Suprapubic skin (tissue), 4 donors: ENCODE results near the gene FNBP1. TPM values are rescaled to one million over a fixed set of nuclear protein-coding genes. Genes with fewer than 3 reads are reported as not detected.

Experiments used
- DNase-seq, 2 donors: peaks; one replicate each; pipeline ENCODE4 v3.0.0-alpha.2; 2019; ENCODE audit warnings: low spot score in 2 of 2
- H3K27ac ChIP-seq: fragments of 200-600 bp; sonication (generic); one replicate; pipeline ENCODE4 v1.5.1; 2019
- H3K27me3 ChIP-seq: fragments of 200-600 bp; sonication (generic); one replicate; pipeline ENCODE4 v1.5.1; 2019
- H3K36me3 ChIP-seq: fragments of 200-600 bp; sonication (generic); one replicate; pipeline ENCODE4 v1.5.1; 2019
- H3K4me1 ChIP-seq: fragments of 200-600 bp; sonication (generic); one replicate; pipeline ENCODE4 v1.5.1; 2019
- H3K4me3 ChIP-seq: fragments of 200-600 bp; sonication (generic); one replicate; pipeline ENCODE4 v1.5.1; 2019; ENCODE audit warnings: mild to moderate bottlenecking
- H3K9me3 ChIP-seq: fragments of 200-600 bp; sonication (generic); one replicate; pipeline ENCODE4 v1.5.1; 2019
- EP300 ChIP-seq: sonication (generic); formaldehyde crosslinking; IDR thresholded peaks from one replicate; pipeline ENCODE4 v1.6.1; 2017; ENCODE audit warnings: antibody characterized with exemption
- POLR2A ChIP-seq, 2 donors: fragments of 450-650 bp; IDR thresholded peaks; one replicate each; pipeline ENCODE4 v1.6.1; 2017; ENCODE audit warnings: antibody characterized with exemption in 2 of 2, mild to moderate bottlenecking in 2 of 2, moderate library complexity in 2 of 2
- POLR2AphosphoS5 ChIP-seq, 3 donors: sonication (generic); formaldehyde crosslinking; IDR thresholded peaks; one replicate each; pipeline ENCODE4 v1.6.1; 2017; ENCODE audit warnings: antibody characterized with exemption in 3 of 3
- WGBS: methylation state at CpG from one replicate; pipeline ENCODE4 v1.1.5; 2018; 5-methylcytosine and 5-hydroxymethylcytosine counted together
- total RNA-seq, 4 donors: library from RNA; depleted of rRNA; stranded (reverse); fragments of >200 nt; gene quantifications; one replicate each; pipeline ENCODE4 v1.1.0, GENCODE V29; 2016
- TF ChIP-seq, protein P1 (sequence below), 2 donors: fragments of 200-600 bp in 1 of 2; fragments of 450-650 bp in 1 of 2; sonication (generic) in 1 of 2; IDR thresholded peaks; one replicate each; pipeline ENCODE4 v1.5.1; 2016 to 2019; ENCODE audit warnings: antibody characterized with exemption in 2 of 2, mild to moderate bottlenecking in 1 of 2, moderate library complexity in 1 of 2

The FNBP1 gene
- total RNA-seq, 4 donors from 2014 or later, result 23.7 to 50.5 (median 43.3) TPM

DNA sequence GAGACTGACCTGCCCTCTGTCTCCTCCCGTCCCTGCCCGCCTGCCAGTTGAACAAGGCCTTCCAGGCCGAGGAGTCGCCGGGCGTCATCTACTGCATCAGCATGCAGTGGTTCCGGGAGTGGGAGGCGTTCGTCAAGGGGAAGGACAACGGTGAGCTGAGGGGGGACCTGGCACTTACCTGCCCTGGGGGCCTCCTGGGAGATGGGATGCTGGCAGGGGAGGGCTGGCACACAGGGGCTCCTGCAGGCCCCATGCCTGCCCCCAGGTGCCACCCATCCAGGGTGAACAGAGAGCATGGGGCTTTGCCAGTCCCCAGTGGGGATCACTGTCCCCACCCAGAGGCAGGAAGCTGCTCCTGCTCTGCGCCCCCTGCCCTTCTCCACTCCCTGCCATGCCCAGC lies 164.7 kb downstream of the FNBP1 start:
- DNase-seq, result no peak
- Histone ChIP-seq H3K4me3 (no peak overlapping the region), H3K27ac (no peak overlapping the region), H3K9me3 (no peaks in the 10 kb centered on the region), H3K36me3 (peaks cover 37% of the 10 kb centered on the region), H3K4me1 (no peaks in the 10 kb centered on the region), H3K27me3 (no peaks in the 10 kb centered on the region)
- WGBS, result 93% methylated on average over 11 of the region's 11 CpGs
- TF ChIP-seq POLR2AphosphoS5 (IDR thresholded peaks at IDR 0.05) (no peak), POLR2A (IDR thresholded peaks at IDR 0.05) (no peak), EP300 (no peak)
- TF ChIP-seq, protein P1, sequence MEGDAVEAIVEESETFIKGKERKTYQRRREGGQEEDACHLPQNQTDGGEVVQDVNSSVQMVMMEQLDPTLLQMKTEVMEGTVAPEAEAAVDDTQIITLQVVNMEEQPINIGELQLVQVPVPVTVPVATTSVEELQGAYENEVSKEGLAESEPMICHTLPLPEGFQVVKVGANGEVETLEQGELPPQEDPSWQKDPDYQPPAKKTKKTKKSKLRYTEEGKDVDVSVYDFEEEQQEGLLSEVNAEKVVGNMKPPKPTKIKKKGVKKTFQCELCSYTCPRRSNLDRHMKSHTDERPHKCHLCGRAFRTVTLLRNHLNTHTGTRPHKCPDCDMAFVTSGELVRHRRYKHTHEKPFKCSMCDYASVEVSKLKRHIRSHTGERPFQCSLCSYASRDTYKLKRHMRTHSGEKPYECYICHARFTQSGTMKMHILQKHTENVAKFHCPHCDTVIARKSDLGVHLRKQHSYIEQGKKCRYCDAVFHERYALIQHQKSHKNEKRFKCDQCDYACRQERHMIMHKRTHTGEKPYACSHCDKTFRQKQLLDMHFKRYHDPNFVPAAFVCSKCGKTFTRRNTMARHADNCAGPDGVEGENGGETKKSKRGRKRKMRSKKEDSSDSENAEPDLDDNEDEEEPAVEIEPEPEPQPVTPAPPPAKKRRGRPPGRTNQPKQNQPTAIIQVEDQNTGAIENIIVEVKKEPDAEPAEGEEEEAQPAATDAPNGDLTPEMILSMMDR (IDR thresholded peaks at IDR 0.05), result no peak

DNA sequence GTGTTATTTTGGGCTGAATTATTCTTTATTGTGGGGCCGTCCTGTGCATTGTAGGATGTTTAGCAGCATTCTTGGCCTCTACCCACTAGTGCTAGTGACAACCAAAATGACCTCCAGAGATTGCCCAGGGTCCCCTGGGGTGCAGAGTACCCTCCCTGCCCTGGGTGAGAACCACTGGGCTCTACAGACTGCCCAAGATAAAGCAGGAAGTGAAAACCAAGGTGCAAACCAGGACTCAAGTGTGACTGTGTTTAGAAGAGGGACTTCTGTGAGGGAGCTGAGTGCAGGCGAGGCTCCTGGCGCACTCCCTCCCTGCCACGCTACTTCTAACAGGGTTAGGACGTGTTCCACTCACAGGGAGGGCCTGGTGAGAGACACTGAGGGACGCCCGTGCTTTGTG lies 166.2 kb downstream of the FNBP1 start:
- H3K9me3 ChIP-seq, result no peaks in the 10 kb centered on the region
- H3K36me3 ChIP-seq, result peaks cover 31% of the 10 kb centered on the region
- TF ChIP-seq POLR2A (IDR thresholded peaks at IDR 0.05), result no peak
- TF ChIP-seq, protein P1 (IDR thresholded peaks at IDR 0.05), result no peak
- no peak for TF ChIP-seq EP300
- TF ChIP-seq POLR2AphosphoS5 (IDR thresholded peaks at IDR 0.05), result no peak
- H3K27me3 ChIP-seq, result no peaks in the 10 kb centered on the region
- H3K4me3 ChIP-seq, result no peak overlapping the region
- no peak overlapping the region for H3K27ac ChIP-seq
- no peak for DNase-seq
- WGBS, result 90% methylated on average over 7 of the region's 7 CpGs
- no peaks in the 10 kb centered on the region for H3K4me1 ChIP-seq

DNA sequence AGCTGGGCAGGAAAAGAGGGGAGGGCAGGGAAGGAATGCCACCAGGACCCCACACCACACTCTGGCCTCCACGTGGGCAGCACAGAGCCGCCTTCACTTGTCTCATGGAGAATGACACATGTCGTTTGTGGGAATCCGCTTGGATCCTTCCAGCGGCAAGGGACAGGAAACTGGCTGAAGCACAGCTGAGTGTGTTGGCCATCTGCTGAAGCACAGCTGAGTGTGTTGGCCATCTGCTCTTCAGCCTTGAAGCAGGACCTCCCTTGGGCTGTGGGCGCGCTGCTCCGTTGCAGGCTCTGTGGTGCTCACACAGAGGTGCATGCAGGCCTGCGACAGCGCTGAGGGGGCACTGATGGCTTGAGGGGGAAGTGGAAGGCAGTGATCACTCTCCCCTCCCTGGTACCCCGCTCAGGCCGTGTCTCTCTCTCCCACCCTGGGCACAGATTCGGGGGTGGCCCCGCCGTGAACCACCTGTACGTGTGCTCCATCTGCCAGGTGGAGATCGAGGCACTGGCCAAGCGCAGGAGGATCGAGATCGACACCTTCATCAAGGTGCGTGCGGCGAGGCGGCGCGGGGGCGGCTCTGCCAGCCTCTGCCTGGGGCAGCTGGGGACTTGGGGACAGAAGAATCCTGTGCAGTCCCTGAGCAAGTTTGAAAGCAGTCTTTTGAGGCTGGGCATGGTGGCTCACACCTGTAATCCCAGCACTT lies 167.1 kb downstream of the FNBP1 start:
- H3K27me3 ChIP-seq, result no peaks in the 10 kb centered on the region
- no peak overlapping the region for H3K4me3 ChIP-seq
- TF ChIP-seq, protein P1 (IDR thresholded peaks at IDR 0.05), result no peak
- H3K9me3 ChIP-seq, result no peaks in the 10 kb centered on the region
- H3K4me1 ChIP-seq, result no peaks in the 10 kb centered on the region
- no peak overlapping the region for H3K27ac ChIP-seq
- 97% methylated on average over 23 of the region's 27 CpGs for WGBS
- peaks cover 31% of the 10 kb centered on the region for H3K36me3 ChIP-seq
- no peak for DNase-seq

DNA sequence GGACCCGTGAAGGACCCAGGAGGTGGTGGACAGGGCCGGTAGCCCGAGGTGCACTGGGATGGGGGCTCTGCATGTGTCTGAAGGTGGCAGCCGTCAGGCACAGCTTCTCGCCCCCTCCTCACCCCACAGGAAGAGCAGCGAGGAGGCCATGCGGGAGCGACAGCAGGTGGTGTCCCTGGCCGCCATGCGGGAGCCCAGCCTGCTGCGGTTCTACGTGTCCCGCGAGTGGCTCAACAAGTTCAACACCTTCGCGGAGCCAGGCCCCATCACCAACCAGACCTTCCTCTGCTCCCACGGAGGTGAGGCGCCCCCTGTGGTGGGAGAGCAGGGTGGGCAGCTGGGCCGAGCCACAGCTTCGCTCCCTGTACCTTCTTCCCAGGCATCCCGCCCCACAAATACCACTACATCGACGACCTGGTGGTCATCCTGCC lies 167.8 kb downstream of the FNBP1 start:
- Histone ChIP-seq H3K27me3 (no peaks in the 10 kb centered on the region), H3K27ac (no peak overlapping the region), H3K36me3 (peaks cover 32% of the 10 kb centered on the region), H3K4me3 (no peak overlapping the region), H3K9me3 (no peaks in the 10 kb centered on the region), H3K4me1 (no peaks in the 10 kb centered on the region)
- TF ChIP-seq EP300 (no peak), POLR2AphosphoS5 (IDR thresholded peaks at IDR 0.05) (no peak), POLR2A (IDR thresholded peaks at IDR 0.05) (no peak)
- TF ChIP-seq, protein P1 (IDR thresholded peaks at IDR 0.05), result no peak
- 79% methylated on average over 10 of the region's 23 CpGs for WGBS
- DNase-seq, result no peak

DNA sequence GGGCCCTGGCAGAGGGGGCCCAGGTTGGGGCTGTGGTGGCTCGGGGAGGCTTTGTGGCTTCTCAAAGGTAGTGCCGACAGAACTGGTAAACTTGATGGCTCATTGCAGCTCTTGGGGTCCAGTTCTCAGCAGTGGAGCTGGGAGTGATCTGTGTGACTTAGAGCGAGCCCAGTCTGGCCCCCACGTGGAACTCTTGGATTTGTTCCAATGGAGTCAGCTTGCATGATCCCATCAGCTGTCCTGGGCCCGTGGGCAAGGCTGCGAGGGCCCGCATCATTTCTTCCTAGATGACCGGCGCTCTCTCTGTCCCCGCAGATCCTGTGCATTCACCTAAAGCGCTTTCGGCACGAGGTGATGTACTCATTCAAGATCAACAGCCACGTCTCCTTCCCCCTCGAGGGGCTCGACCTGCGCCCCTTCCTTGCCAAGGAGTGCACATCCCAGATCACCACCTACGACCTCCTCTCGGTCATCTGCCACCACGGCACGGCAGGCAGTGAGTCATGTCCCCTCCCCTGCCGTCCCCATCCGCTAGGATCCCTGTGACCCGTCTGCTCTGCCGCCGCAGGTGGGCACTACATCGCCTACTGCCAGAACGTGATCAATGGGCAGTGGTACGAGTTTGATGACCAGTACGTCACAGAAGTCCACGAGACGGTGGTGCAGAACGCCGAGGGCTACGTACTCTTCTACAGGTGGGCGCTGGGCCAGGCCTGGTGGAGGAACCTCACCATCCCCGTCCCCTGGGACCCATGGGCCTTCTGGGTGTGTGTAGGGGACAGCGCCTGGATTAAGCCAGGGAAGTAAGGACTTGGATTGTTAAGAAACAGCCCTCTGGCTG lies 168.5 kb downstream of the FNBP1 start:
- 91% methylated on average over 38 of the region's 38 CpGs for WGBS
- H3K36me3 ChIP-seq, result peaks cover 40% of the 10 kb centered on the region
- H3K27me3 ChIP-seq, result no peaks in the 10 kb centered on the region
- H3K9me3 ChIP-seq, result no peaks in the 10 kb centered on the region
- H3K27ac ChIP-seq, result no peak overlapping the region
- H3K4me3 ChIP-seq, result no peak overlapping the region
- DNase-seq, result no peak
- no peaks in the 10 kb centered on the region for H3K4me1 ChIP-seq
- TF ChIP-seq POLR2A (IDR thresholded peaks at IDR 0.05) (no peak), POLR2AphosphoS5 (IDR thresholded peaks at IDR 0.05) (no peak), EP300 (no peak)
- TF ChIP-seq, protein P1 (IDR thresholded peaks at IDR 0.05), result no peak
